Heart right ventricle (tissue), 16 donors: ENCODE measurements around the gene ZNF17. TPM values are rescaled to one million over a fixed set of nuclear protein-coding genes. Genes with fewer than 3 reads are reported as not detected.

Experiments used
- ATAC-seq, 8 donors: fragments of 200-7000 bp; cut with Tn5 transposase; one replicate each; pipeline ENCODE4 v1.9.1; 2020; ENCODE audit warnings: mild to moderate bottlenecking in 8 of 8, moderate library complexity in 8 of 8, moderate number of reproducible peaks in 1 of 8
- DNase-seq, 2 donors: peaks; one replicate each; pipeline ENCODE4 v3.0.0-alpha.2; 2020
- H3K27ac ChIP-seq, 10 donors: fragments of 200-600 bp; sonication (generic) in 2 of 10; one replicate each; pipeline versions ENCODE4 v1.5.0 to v1.8.0; 2020 to 2022; ENCODE audit warnings: mild to moderate bottlenecking in 3 of 10
- H3K27me3 ChIP-seq, 7 donors: fragments of 200-600 bp; one replicate each; pipeline ENCODE4 v1.8.0; 2021 to 2022; ENCODE audit warnings: mild to moderate bottlenecking in 2 of 7
- H3K36me3 ChIP-seq, 9 donors: fragments of 200-600 bp; sonication (generic) in 1 of 9; one replicate each; pipeline versions ENCODE4 v1.5.0 to v1.8.0; 2020 to 2022; ENCODE audit warnings: mild to moderate bottlenecking in 2 of 9
- H3K4me1 ChIP-seq, 9 donors: fragments of 200-600 bp; sonication (generic) in 1 of 9; one replicate each; pipeline versions ENCODE4 v1.5.0 to v1.8.0; 2020 to 2022; ENCODE audit warnings: mild to moderate bottlenecking in 4 of 9
- H3K4me3 ChIP-seq, 10 donors: fragments of 200-600 bp; sonication (generic) in 2 of 10; one replicate each; pipeline versions ENCODE4 v1.5.0 to v1.8.0; 2020 to 2022; ENCODE audit warnings: mild to moderate bottlenecking in 7 of 10, moderate library complexity in 2 of 10
- H3K9me3 ChIP-seq, 11 donors: fragments of 200-600 bp in 10 of 11; sonication (generic) in 2 of 11; one replicate each; pipeline versions ENCODE4 v1.5.0 to v1.8.0; 2013 to 2022; ENCODE audit warnings: mild to moderate bottlenecking in 2 of 11, control low read depth in 1 of 11, moderate library complexity in 1 of 11
- WGBS, 2 donors: extraction: QIAGEN DNeasy Blood & Tissue Kit; methylation state at CpG; one replicate each; pipeline ENCODE4 v1.1.7; 2013; ENCODE audit warnings: inconsistent platforms in 1 of 2; 5-methylcytosine and 5-hydroxymethylcytosine counted together
- intact Hi-C, 10 donors: fragments of 100-400 bp; cut with DNase I; formaldehyde crosslinking; loops; one replicate each; pipeline versions ENCODE4 v1.11.1 to v1.14.2; 2022
- polyA plus RNA-seq, 2 donors: library from polyadenylated mRNA; stranded (reverse); fragments of 200-250 nt; gene quantifications; one replicate each; pipeline ENCODE4 v1.2.3, GENCODE V29; 2013
- total RNA-seq, 10 donors: library from RNA; stranded (reverse); fragmentation: NEBNext Ultra II Directional in 3 of 10; extraction: Animal tissue kit (Norgen Biotek cat#: 25700) in 3 of 10; gene quantifications; one replicate each; pipeline versions ENCODE4 v1.2.1 to v1.2.4, GENCODE V29; 2021 to 2023
- TF ChIP-seq, protein P1 (sequence below), 9 donors: fragments of 200-600 bp; sonication (generic) in 2 of 9; IDR thresholded peaks; one replicate each; pipeline versions ENCODE4 v1.5.0 to v1.8.0; 2021 to 2022; ENCODE audit warnings: antibody characterized with exemption in 9 of 9, mild to moderate bottlenecking in 5 of 9, moderate library complexity in 1 of 9
- donor health status: Arrhythmogenic right ventricular cardiomyopathy.
- donor health status: ischemic (EF 13 %, LVEDD 7.1; RV severe dilation, severe dysfunction).
- donor health status: healthy with polysubstance abuse.
- donor health status: DM: no; HTN: yes; CAD: no.
- donor health status: DM: no; HTN: no; CAD: no.
- donor health status: ischemic (EF 25% LVEDD 6.9; RV normal size, moderate dysfunction).
- donor health status: ischemic (EF 25% LVEDD 5.7; RV mildly dilated, moderate dysfunction).
- donor health status: healthy.
- donor health status: DM: yes; HTN: yes; CAD: no.
- donor health status: Ischemic cardiomyopathy.
- donor health status: ischemic (EF 35%, LVEDD 5.7; RV mildly dilated, moderate dysfunction).
- donor health status: nonischemic (EF 11% LVEDD 7.7; RV severe dilation, severe dysfunction).
- donor health status: DM: yes; HTN: yes; CAD: no.
- donor health status: PGD.
- donor health status: ischemic (EF 29% LVEDD 5.4; RV normal size, mild dysfunction).
- donor health status: nonischemic (EF 23%, LVEDD 6.1; RV moderate dilation, normal function).

The ZNF17 gene
- total and polyA plus RNA-seq, 12 donors: 3.4 to 11.6 (median 9.5) TPM

DNA sequence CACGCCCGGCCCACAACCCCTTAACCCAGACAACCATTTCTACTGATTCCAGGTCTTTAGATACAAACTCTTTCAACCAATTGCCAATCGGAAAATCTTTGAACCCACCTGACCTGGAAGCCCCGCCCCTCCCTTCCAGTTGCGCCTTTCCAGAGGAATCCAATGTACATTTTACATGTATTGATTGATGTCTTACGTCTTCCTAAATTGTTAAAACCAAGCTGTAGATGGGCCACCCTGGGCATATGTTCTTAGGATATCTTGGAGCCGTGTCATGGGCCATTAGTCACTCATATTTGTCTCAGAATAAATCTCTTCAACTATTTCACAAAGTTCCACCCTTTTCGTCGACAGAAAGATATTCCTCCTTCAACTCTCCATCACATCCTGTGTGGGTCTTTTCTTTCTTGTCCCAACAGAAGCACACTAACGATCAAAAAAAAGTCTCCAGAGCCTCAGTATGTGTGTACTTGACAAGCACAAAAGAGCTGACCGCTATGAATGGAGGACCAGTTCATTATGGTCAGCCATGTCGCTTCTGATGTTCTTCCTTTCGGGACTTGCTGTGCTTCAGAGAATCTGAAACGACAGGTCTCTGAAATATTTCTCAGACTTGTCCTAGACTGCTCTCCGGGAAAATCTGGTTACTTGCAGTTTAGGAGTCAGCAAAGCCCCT is 23.6 kb downstream of the ZNF17 start:
- H3K36me3 ChIP-seq: peaks cover 0 to 27% (median 0%) of the 10 kb centered on the region in 9 donors
- H3K4me3 ChIP-seq: peak overlapping the region; percentile 80 to 96 (median 88)
- peak overlapping the region in 4 of 10 donors; percentile 19 to 79 (median 59) for H3K27ac ChIP-seq
- TF ChIP-seq, protein P1, sequence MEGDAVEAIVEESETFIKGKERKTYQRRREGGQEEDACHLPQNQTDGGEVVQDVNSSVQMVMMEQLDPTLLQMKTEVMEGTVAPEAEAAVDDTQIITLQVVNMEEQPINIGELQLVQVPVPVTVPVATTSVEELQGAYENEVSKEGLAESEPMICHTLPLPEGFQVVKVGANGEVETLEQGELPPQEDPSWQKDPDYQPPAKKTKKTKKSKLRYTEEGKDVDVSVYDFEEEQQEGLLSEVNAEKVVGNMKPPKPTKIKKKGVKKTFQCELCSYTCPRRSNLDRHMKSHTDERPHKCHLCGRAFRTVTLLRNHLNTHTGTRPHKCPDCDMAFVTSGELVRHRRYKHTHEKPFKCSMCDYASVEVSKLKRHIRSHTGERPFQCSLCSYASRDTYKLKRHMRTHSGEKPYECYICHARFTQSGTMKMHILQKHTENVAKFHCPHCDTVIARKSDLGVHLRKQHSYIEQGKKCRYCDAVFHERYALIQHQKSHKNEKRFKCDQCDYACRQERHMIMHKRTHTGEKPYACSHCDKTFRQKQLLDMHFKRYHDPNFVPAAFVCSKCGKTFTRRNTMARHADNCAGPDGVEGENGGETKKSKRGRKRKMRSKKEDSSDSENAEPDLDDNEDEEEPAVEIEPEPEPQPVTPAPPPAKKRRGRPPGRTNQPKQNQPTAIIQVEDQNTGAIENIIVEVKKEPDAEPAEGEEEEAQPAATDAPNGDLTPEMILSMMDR (IDR thresholded peaks at IDR 0.05): no peak
- DNase-seq (no peak), ATAC-seq (peak in 3 of 8 donors; percentile 22 to 26 (median 24))
- H3K4me1 ChIP-seq: peaks cover 8 to 23% (median 16%) of the 10 kb centered on the region in 9 donors
- intact Hi-C loops: loop anchor here in 1 of 10 donors (5.0 kb wide), 1 partner anchor 68 kb away; no protein-coding TSS in a partner anchor
- peaks cover 0 to 9% (median 0%) of the 10 kb centered on the region in 11 donors for H3K9me3 ChIP-seq
- WGBS, 2 donors: 29 to 36% methylated on average over 15 of the region's 15 CpGs
- no peaks in the 10 kb centered on the region for H3K27me3 ChIP-seq

DNA sequence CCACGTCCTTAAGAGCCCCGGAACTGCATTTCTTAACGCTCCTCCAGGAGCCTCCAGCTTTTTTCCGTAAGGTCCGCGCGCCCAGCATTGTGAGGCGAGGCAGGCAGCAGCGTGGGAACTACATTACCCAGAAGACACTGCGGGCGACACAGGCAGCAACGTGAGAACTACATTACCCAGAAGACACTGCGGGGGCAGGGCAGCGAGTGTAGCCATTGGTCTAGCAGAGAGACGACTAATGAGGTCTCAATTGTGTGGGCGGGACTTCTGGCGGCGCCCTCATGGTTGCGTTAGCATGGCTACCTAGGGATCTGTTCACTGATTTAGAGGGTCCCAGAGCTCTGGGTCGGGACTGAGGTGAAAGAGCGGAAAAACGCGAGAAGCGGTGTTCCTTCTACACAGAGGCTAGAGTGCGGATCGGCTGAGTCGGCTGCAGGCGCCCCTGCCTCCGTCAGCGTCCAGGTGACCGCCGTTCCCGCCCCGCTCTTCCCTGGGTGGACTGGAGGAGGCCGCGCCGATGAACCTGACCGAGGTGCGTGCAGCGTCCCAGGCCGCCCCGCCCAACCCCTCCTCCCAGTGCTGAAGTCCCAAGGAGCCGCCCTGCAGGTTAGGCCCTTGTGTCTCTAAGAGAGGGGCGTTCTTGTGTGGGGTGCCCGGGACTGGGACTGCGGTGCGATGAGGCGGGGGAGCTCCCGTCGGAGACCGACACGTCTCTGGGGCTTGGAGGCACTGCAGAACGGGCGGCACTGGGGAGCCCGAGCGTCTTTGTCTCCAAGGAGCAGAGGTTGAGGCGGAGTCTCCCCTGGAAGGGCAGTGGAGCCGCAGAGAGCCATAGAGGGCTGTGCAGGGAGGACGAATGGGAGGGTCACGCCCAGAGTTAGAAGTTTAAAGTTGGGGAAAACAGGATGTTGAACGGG is 24.4 kb downstream of the ZNF17 start, which contains the start of gene ZNF749:
Gene ZNF749, plus strand, starts transcription at position 264 of the 917 bp plus-strand sequence. Its CDS starts 254 bp downstream, at position 518.
- DNase-seq (peak; percentile 95 to 99), ATAC-seq (peak; percentile 98 to 100 (median 100))
- Histone ChIP-seq H3K4me1 (peaks cover 8 to 23% (median 16%) of the 10 kb centered on the region in 9 donors), H3K9me3 (peaks cover 0 to 17% (median 0%) of the 10 kb centered on the region in 11 donors), H3K4me3 (peak within 1 kb of the TSS; percentile 80 to 96 (median 88)), H3K36me3 (peaks cover 0 to 19% (median 0%) of the 10 kb centered on the region in 9 donors), H3K27me3 (no peaks in the 10 kb centered on the region), H3K27ac (peak within 1 kb of the TSS in 8 of 10 donors; percentile 19 to 79 (median 58))
- WGBS, 2 donors: 0% methylated on average over 61 of the region's 61 CpGs
- intact Hi-C loops: loop anchor here in 1 of 10 donors (5.0 kb wide), 1 partner anchor 67 kb away; no protein-coding TSS in a partner anchor
- TF ChIP-seq, protein P1 (IDR thresholded peaks at IDR 0.05): no peak

DNA sequence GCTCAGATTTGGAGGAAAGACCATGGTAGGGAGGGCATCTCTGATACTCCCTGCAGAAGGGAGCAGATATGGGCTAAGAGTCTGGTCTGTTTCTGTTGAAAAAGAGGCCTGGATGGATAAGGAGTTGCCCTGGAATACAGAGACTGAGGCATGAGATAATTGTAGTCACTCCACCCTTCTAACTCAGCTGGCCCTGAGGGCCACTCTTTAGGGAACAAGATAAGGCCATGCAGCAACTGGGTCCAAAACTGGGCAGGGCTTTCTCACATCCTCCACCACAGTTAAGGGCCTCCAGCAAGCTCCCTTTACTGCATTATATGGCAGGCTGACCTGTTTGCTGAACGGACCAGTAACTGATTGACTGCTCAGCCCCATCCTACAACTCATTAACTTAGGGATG is 25.5 kb downstream of the ZNF17 start:
- Histone ChIP-seq H3K36me3 (peaks cover 0 to 15% (median 0%) of the 10 kb centered on the region in 9 donors), H3K27me3 (no peaks in the 10 kb centered on the region), H3K27ac (no peak overlapping the region), H3K4me1 (peaks cover 8 to 23% (median 16%) of the 10 kb centered on the region in 9 donors), H3K9me3 (peaks cover 0 to 28% (median 0%) of the 10 kb centered on the region in 11 donors), H3K4me3 (peak overlapping the region in 6 of 10 donors; percentile 80 to 96 (median 88))
- intact Hi-C loops: loop anchor here in 1 of 10 donors (5.0 kb wide), 1 partner anchor 66 kb away; no protein-coding TSS in a partner anchor
- WGBS, 2 donors: 75 to 89% methylated on average over 1 of the region's 1 CpG
- no peak for DNase-seq
- ATAC-seq: no peak
- TF ChIP-seq, protein P1 (IDR thresholded peaks at IDR 0.05): no peak

DNA sequence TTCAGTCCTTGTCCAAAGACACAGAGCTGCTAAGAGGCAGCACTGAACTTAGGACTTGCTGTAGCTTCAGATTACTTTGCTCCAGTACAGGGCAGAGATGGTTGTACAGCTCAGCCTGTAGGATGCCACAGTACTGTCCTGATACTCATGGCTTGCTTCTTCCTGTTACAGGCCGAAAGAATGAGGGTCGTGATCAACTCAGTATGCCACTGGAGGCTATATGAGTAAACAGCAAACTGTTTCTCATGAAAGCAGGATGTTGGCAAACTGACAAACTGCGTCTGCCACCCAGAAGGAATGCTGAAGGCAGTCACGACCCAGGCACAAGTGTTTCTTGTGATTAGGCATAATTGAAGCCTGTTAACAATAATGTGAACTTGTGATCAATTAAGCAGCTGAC is 27.0 kb downstream of the ZNF17 start:
- ATAC-seq (no peak), DNase-seq (no peak)
- WGBS, 2 donors: 57 to 70% methylated on average over 4 of the region's 4 CpGs
- H3K27me3 ChIP-seq: no peaks in the 10 kb centered on the region
- H3K36me3 ChIP-seq: peaks cover 0 to 22% (median 0%) of the 10 kb centered on the region in 9 donors
- intact Hi-C loops: loop anchor here in 1 of 10 donors (5.0 kb wide), 1 partner anchor 64 kb away; no protein-coding TSS in a partner anchor
- H3K27ac ChIP-seq: no peak overlapping the region
- TF ChIP-seq, protein P1 (IDR thresholded peaks at IDR 0.05): no peak
- H3K4me3 ChIP-seq: no peak overlapping the region
- peaks cover 8 to 26% (median 16%) of the 10 kb centered on the region in 9 donors for H3K4me1 ChIP-seq
- H3K9me3 ChIP-seq: peaks cover 0 to 43% (median 0%) of the 10 kb centered on the region in 11 donors
